ENCODE results near the gene AOAH.
"Not testable (repeated sequence)": the region's sequence is repeated elsewhere in the genome, so short reads cannot be mapped to it uniquely, and the experiment has no call there.

- TF ChIP-seq CTCF, POLR2A, POLR2AphosphoS5, EP300 (IDR thresholded peaks at IDR 0.05): not testable (repeated sequence)
Observed at GRCh38 chr7:36504216-36504615, 220.1 kb downstream of the AOAH start.

Data from sigmoid colon (tissue), 4 donors.